Measurements from ENCODE around the gene HEXIM1.
A peak's percentile ranks its signal among the peaks of the same experiment; 100 is the strongest.

Gene HEXIM1

DNA sequence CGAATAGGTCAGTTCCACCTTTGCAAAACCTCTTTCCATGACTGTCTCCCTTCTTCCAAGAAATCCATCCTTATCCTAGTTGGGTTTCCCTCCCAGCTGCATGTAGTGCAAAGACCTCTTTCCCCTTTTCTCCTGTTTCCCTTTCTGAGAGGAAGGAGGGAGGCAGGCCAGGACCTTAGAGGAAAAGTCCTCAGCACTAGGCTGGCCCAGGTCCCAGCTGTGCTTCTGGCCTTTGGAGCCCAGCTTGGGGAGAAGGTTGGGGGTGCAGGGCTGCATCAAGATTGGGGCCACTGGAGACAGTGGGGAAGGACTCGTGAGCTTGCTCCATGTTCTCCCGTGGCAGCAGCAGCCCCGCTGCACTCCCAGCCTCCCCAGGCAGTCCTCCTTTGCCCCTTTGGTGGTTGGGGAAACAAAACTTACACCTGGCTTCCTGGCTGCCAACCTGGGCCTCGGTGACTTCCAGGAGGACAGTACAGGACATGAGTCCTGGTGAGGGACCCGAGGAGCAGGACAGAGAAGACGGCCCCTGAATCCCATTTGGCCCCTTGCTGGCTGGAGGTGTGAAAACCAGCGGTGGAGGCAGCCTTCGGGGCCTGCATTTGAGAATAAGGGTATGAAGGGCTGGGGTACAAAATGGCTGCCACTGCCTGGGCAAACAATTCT is 13.9 kb downstream of the HEXIM1 start:
- H3K27me3 ChIP-seq, result no peaks in the 10 kb centered on the region
- TF ChIP-seq, protein P1, sequence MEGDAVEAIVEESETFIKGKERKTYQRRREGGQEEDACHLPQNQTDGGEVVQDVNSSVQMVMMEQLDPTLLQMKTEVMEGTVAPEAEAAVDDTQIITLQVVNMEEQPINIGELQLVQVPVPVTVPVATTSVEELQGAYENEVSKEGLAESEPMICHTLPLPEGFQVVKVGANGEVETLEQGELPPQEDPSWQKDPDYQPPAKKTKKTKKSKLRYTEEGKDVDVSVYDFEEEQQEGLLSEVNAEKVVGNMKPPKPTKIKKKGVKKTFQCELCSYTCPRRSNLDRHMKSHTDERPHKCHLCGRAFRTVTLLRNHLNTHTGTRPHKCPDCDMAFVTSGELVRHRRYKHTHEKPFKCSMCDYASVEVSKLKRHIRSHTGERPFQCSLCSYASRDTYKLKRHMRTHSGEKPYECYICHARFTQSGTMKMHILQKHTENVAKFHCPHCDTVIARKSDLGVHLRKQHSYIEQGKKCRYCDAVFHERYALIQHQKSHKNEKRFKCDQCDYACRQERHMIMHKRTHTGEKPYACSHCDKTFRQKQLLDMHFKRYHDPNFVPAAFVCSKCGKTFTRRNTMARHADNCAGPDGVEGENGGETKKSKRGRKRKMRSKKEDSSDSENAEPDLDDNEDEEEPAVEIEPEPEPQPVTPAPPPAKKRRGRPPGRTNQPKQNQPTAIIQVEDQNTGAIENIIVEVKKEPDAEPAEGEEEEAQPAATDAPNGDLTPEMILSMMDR (IDR thresholded peaks at IDR 0.05; ENCODE audit: low read depth, low read length), result no peak

DNA sequence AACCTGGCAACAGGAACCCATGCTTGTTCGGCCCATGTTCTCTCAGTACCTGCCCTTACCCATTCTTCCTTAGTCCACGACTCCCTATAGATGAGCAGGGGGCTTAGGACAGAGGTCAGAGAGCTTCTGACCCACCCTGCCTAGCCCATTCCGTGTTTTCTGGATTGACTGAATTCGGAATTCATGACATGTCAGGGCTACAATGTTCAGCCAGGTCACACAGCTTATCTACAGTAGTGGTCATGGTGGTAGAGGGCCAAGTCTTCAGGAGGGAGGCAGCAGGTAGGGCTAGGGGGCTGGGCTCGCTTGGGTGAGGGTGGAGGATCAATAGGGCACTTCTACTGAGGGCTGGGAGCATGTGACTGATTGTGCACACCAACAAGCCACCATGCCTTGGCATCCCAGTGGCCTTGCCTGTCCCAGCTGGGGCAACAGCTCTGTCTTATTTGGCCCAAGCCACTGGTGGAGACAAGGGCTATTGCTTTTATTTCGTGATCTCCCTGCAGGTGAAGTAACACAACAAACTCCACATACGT is 16.5 kb downstream of the HEXIM1 start:
- H3K9me3 ChIP-seq, result no peaks in the 10 kb centered on the region
- 0 out of 2 replicates have a peak, but pooled peaks cover 6% of the 10 kb centered on the region for H3K4me1 ChIP-seq
- DNase-seq, result no peak
- H3K36me3 ChIP-seq, result peaks cover 4% of the 10 kb centered on the region
- no peak overlapping the region for H3K4me3 ChIP-seq (ENCODE audit: low read depth, low read length)
- TF ChIP-seq, protein P1 (IDR thresholded peaks at IDR 0.05; ENCODE audit: low read depth, low read length), result no peak
- no peaks in the 10 kb centered on the region for H3K27me3 ChIP-seq

More for the DNA sequence above, 13.9 kb downstream of the HEXIM1 start:
- Histone ChIP-seq H3K4me1 (peaks cover 11% of the 10 kb centered on the region; the same call in 1 of the 2 replicates), H3K4me3 (ENCODE audit: low read depth, low read length) (peak overlapping the region; percentile 87), H3K36me3 (peaks cover 4% of the 10 kb centered on the region), H3K9me3 (no peaks in the 10 kb centered on the region)
- no peak for DNase-seq

DNA sequence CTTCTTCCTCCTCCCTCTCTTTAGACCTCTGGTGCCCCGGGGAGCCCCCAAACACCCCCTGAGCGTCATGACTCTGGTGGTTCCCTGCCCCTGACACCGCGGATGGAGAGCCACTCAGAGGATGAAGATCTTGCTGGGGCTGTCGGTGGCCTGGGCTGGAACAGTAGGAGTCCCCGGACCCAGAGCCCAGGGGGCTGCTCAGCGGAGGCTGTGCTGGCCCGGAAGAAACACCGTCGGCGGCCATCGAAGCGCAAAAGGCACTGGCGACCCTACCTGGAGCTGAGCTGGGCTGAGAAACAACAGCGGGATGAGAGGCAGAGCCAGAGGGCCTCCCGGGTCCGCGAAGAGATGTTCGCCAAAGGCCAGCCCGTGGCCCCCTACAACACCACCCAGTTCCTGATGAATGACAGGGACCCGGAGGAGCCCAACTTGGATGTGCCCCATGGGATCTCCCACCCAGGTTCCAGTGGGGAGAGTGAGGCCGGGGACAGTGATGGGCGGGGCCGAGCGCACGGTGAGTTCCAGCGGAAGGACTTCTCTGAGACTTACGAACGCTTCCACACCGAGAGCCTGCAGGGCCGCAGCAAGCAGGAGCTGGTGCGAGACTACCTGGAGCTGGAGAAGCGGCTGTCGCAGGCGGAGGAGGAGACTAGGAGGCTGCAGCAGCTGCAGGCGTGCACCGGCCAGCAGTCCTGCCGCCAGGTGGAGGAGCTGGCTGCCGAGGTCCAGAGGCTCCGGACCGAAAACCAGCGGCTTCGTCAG is 20.9 kb downstream of the HEXIM1 start:
- Histone ChIP-seq H3K4me3 (ENCODE audit: low read depth, low read length) (no peak overlapping the region), H3K36me3 (no peaks in the 10 kb centered on the region), H3K27me3 (no peaks in the 10 kb centered on the region), H3K9me3 (no peaks in the 10 kb centered on the region), H3K4me1 (peaks cover 10% of the 10 kb centered on the region)
- no peak for DNase-seq
- TF ChIP-seq, protein P1 (IDR thresholded peaks at IDR 0.05; ENCODE audit: low read depth, low read length), result no peak

DNA sequence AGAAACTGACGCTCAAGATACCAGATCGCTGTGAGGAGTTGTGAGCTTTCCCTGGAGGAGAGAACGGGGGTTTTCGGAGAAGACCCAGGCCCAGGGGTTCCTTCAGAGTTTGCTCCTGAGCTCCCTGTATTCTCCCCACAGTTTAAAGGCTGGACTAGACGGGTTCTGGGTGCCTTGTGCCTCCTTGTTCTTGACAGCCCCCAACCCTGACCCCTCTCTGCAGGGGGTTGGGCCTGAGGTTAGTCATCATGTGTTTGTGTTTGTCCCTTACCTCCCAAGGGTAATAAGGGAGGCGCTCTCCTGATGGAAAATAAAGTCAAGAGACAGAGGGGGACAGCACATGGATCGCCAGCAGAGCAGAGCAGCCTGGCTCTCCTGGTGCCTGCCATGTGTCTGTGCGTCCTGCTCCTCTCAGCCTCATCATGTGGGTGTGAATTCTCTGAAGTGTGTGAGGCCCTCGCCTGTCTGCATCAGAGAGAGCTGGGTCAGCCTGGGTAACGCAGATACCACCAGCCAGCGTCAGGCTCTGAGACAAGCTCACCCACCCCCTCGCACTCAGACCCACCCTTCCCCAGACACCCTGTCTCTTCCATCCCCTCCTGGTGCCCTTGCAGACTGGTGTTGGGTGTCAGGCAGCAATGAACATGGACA is 22.1 kb downstream of the HEXIM1 start:
- no peaks in the 10 kb centered on the region for H3K36me3 ChIP-seq
- TF ChIP-seq, protein P1 (IDR thresholded peaks at IDR 0.05; ENCODE audit: low read depth, low read length), result no peak
- H3K4me3 ChIP-seq (ENCODE audit: low read depth, low read length), result no peak overlapping the region
- H3K9me3 ChIP-seq, result no peaks in the 10 kb centered on the region
- no peaks in the 10 kb centered on the region for H3K27me3 ChIP-seq
- DNase-seq, result no peak
- H3K4me1 ChIP-seq, result peaks cover 10% of the 10 kb centered on the region

DNA sequence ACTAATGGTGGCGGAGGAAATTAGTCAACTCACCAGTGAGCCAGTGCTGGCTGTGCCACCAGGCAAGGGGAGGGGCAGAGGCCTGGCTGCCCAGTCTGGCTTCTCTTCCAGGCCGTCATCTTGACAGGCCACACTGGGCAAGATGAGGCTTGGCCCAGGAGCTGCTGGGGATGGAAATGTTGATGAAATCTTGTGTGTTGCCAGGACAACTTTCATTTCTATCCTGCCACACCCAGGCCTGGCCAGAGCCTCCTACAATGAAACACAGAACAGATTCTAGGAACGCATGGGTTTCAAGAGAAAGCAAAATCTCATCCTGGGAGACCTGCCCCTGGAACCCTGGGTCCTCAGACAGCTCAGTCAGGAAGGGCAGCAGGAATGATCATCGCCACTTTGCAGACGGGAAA is 22.7 kb downstream of the HEXIM1 start:
- peak; percentile 43 for DNase-seq
- TF ChIP-seq, protein P1 (IDR thresholded peaks at IDR 0.05; ENCODE audit: low read depth, low read length), result no peak
- no peaks in the 10 kb centered on the region for H3K36me3 ChIP-seq
- no peaks in the 10 kb centered on the region for H3K9me3 ChIP-seq
- no peaks in the 10 kb centered on the region for H3K27me3 ChIP-seq
- H3K4me1 ChIP-seq, result peaks cover 10% of the 10 kb centered on the region
- H3K4me3 ChIP-seq (ENCODE audit: low read depth, low read length), result no peak overlapping the region

All from BE2C (cell line).